Measurements from ENCODE around the gene KRT7.

The KRT7 gene

GRCh38 chr12:52266514-52266913, 33.5 kb downstream of the KRT7 start:
- TF ChIP-seq SUZ12 (IDR thresholded peaks at IDR 0.05; ENCODE audit: extremely low read depth, insufficient read depth, insufficient read length) = no peak
- TF ChIP-seq ZNF274 (IDR thresholded peaks at IDR 0.05; ENCODE audit: low read depth, low read length) = no peak
- TF ChIP-seq YY1 (IDR thresholded peaks at IDR 0.05; ENCODE audit: insufficient read depth, insufficient read length) = no peak
- no peak for DNase-seq (ENCODE audit: low read depth, low spot score)
- Histone ChIP-seq H3K36me3 (ENCODE audit: insufficient read depth, insufficient read length, low read length) (no peaks in the 10 kb centered on the region), H3K27me3 (ENCODE audit: insufficient read depth, insufficient read length) (no peaks in the 10 kb centered on the region), H3K9ac (ENCODE audit: insufficient read length, low read depth) (no peak overlapping the region), H3K9me3 (ENCODE audit: insufficient read depth, low read length) (peaks cover 19% of the 10 kb centered on the region; the same call in 1 of the 2 replicates), H3K4me1 (ENCODE audit: insufficient read depth, insufficient read length) (peaks cover 2% of the 10 kb centered on the region), H3K4me3 (ENCODE audit: insufficient read length, low read depth) (no peak overlapping the region)

DNA sequence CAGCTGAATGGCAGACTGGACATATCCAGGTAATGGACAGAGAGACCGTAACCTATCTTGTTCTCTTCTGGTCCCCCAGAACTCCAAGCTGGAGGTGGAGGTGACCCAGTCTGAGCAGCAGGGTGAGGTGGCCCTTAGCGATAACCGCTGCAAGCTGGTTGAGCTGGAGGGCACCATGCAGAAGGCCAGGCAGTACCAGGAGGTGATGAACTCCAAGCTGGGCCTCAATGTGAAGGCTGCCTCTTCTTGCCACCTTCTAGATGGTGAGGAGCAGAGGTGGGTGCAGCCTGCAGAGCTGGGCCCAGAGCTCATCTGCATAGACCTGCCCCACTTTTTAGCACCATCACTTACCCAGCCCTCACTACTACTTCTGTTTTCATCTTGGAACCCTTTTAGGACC, 34.2 kb downstream of the KRT7 start:
- H3K36me3 ChIP-seq (ENCODE audit: insufficient read depth, insufficient read length, low read length) = no peaks in the 10 kb centered on the region
- H3K4me3 ChIP-seq (ENCODE audit: insufficient read length, low read depth) = no peak overlapping the region
- TF ChIP-seq SUZ12 (IDR thresholded peaks at IDR 0.05; ENCODE audit: extremely low read depth, insufficient read depth, insufficient read length) = no peak
- no peak for TF ChIP-seq YY1 (IDR thresholded peaks at IDR 0.05; ENCODE audit: insufficient read depth, insufficient read length)
- no peak for TF ChIP-seq ZNF274 (IDR thresholded peaks at IDR 0.05; ENCODE audit: low read depth, low read length)
- H3K9ac ChIP-seq (ENCODE audit: insufficient read length, low read depth) = no peak overlapping the region
- no peaks in the 10 kb centered on the region for H3K27me3 ChIP-seq (ENCODE audit: insufficient read depth, insufficient read length)
- DNase-seq (ENCODE audit: low read depth, low spot score) = no peak
- H3K4me1 ChIP-seq (ENCODE audit: insufficient read depth, insufficient read length) = no peaks in the 10 kb centered on the region
- peaks cover 12% of the 10 kb centered on the region; the same call in 1 of the 2 replicates for H3K9me3 ChIP-seq (ENCODE audit: insufficient read depth, low read length)

DNA sequence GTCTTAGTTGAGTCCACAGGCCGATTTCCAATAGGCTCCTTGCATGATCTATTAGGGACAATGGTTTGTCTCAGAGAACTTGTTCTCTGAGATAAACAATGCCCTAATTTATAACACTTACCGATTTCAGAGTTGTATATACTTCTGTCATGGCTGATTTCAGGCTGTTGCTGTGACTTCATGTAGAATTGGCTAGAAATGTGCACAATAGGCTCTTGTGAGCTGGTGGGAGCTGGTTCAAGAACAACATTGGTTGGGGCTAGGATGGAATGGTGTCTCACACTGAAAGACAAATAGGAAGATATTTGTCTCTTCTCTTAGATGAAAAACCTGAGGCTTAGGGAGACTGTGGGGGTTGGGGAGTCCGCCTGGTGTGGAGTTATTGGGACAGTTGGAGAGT, 34.7 kb downstream of the KRT7 start:
- no peak for DNase-seq (ENCODE audit: low read depth, low spot score)
- no peaks in the 10 kb centered on the region for H3K36me3 ChIP-seq (ENCODE audit: insufficient read depth, insufficient read length, low read length)
- TF ChIP-seq ZNF274 (IDR thresholded peaks at IDR 0.05; ENCODE audit: low read depth, low read length) = no peak
- no peak for TF ChIP-seq YY1 (IDR thresholded peaks at IDR 0.05; ENCODE audit: insufficient read depth, insufficient read length)
- no peak for TF ChIP-seq SUZ12 (IDR thresholded peaks at IDR 0.05; ENCODE audit: extremely low read depth, insufficient read depth, insufficient read length)
- no peaks in the 10 kb centered on the region for H3K4me1 ChIP-seq (ENCODE audit: insufficient read depth, insufficient read length)
- H3K9me3 ChIP-seq (ENCODE audit: insufficient read depth, low read length) = peaks cover 7% of the 10 kb centered on the region; the same call in 1 of the 2 replicates
- H3K9ac ChIP-seq (ENCODE audit: insufficient read length, low read depth) = no peak overlapping the region
- no peak overlapping the region for H3K4me3 ChIP-seq (ENCODE audit: insufficient read length, low read depth)
- H3K27me3 ChIP-seq (ENCODE audit: insufficient read depth, insufficient read length) = no peaks in the 10 kb centered on the region

GRCh38 chr12:52268212-52268611, 35.2 kb downstream of the KRT7 start:
- DNase-seq (ENCODE audit: low read depth, low spot score) = no peak
- H3K4me1 ChIP-seq (ENCODE audit: insufficient read depth, insufficient read length) = no peaks in the 10 kb centered on the region
- TF ChIP-seq YY1 (IDR thresholded peaks at IDR 0.05; ENCODE audit: insufficient read depth, insufficient read length) (no peak), SUZ12 (IDR thresholded peaks at IDR 0.05; ENCODE audit: extremely low read depth, insufficient read depth, insufficient read length) (no peak), ZNF274 (IDR thresholded peaks at IDR 0.05; ENCODE audit: low read depth, low read length) (no peak)
- no peaks in the 10 kb centered on the region for H3K27me3 ChIP-seq (ENCODE audit: insufficient read depth, insufficient read length)
- no peaks in the 10 kb centered on the region for H3K36me3 ChIP-seq (ENCODE audit: insufficient read depth, insufficient read length, low read length)
- no peak overlapping the region for H3K4me3 ChIP-seq (ENCODE audit: insufficient read length, low read depth)
- no peak overlapping the region for H3K9ac ChIP-seq (ENCODE audit: insufficient read length, low read depth)
- peaks cover 2% of the 10 kb centered on the region; the same call in 1 of the 2 replicates for H3K9me3 ChIP-seq (ENCODE audit: insufficient read depth, low read length)

GRCh38 chr12:52270541-52271070, 37.6 kb downstream of the KRT7 start:
- no peaks in the 10 kb centered on the region for H3K27me3 ChIP-seq (ENCODE audit: insufficient read depth, insufficient read length)
- H3K36me3 ChIP-seq (ENCODE audit: insufficient read depth, insufficient read length, low read length) = no peaks in the 10 kb centered on the region
- no peak for DNase-seq (ENCODE audit: low read depth, low spot score)
- H3K9ac ChIP-seq (ENCODE audit: insufficient read length, low read depth) = no peak overlapping the region
- TF ChIP-seq YY1 (IDR thresholded peaks at IDR 0.05; ENCODE audit: insufficient read depth, insufficient read length) (no peak), ZNF274 (IDR thresholded peaks at IDR 0.05; ENCODE audit: low read depth, low read length) (no peak), SUZ12 (IDR thresholded peaks at IDR 0.05; ENCODE audit: extremely low read depth, insufficient read depth, insufficient read length) (no peak)
- no peaks in the 10 kb centered on the region for H3K9me3 ChIP-seq (ENCODE audit: insufficient read depth, low read length)
- no peaks in the 10 kb centered on the region for H3K4me1 ChIP-seq (ENCODE audit: insufficient read depth, insufficient read length)
- H3K4me3 ChIP-seq (ENCODE audit: insufficient read length, low read depth) = no peak overlapping the region

DNA sequence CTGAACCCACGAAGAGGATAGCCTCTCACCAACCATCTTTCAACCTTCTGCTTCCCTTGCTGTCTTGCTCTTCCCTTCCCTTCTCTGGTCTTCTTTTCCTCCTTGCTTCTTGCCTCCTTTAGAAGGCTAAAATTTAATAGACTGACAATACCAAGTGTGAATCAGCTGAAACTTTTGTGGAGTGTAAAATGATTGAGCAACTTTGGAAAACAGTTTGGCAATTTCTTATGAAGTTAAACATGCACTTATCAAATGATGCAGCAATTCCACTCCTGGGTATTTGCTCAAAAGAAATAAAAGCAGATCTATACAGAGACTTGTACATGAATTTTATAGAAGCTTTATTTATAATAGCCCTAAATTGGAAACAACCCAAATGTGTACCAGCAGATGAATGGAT, 38.1 kb downstream of the KRT7 start:
- Histone ChIP-seq H3K4me1 (ENCODE audit: insufficient read depth, insufficient read length) (no peaks in the 10 kb centered on the region), H3K9ac (ENCODE audit: insufficient read length, low read depth) (no peak overlapping the region), H3K4me3 (ENCODE audit: insufficient read length, low read depth) (no peak overlapping the region), H3K36me3 (ENCODE audit: insufficient read depth, insufficient read length, low read length) (no peaks in the 10 kb centered on the region), H3K27me3 (ENCODE audit: insufficient read depth, insufficient read length) (no peaks in the 10 kb centered on the region), H3K9me3 (ENCODE audit: insufficient read depth, low read length) (no peaks in the 10 kb centered on the region)
- no peak for TF ChIP-seq YY1 (IDR thresholded peaks at IDR 0.05; ENCODE audit: insufficient read depth, insufficient read length)
- TF ChIP-seq ZNF274 (IDR thresholded peaks at IDR 0.05; ENCODE audit: low read depth, low read length) = no peak
- TF ChIP-seq SUZ12 (IDR thresholded peaks at IDR 0.05; ENCODE audit: extremely low read depth, insufficient read depth, insufficient read length) = no peak
- no peak for DNase-seq (ENCODE audit: low read depth, low spot score)

- no peak within 1 kb of the TSS for H3K9ac ChIP-seq (ENCODE audit: insufficient read length, low read depth)
- no peaks in the 10 kb centered on the region for H3K9me3 ChIP-seq (ENCODE audit: insufficient read depth, low read length)
- H3K4me1 ChIP-seq (ENCODE audit: insufficient read depth, insufficient read length) = peaks cover 3% of the 10 kb centered on the region
- no peaks in the 10 kb centered on the region for H3K36me3 ChIP-seq (ENCODE audit: insufficient read depth, insufficient read length, low read length)
- H3K27me3 ChIP-seq (ENCODE audit: insufficient read depth, insufficient read length) = peaks cover 16% of the 10 kb centered on the region
- no peak for DNase-seq (ENCODE audit: low read depth, low spot score)
- no peak within 1 kb of the TSS for H3K4me3 ChIP-seq (ENCODE audit: insufficient read length, low read depth)
- TF ChIP-seq YY1 (IDR thresholded peaks at IDR 0.05; ENCODE audit: insufficient read depth, insufficient read length) = no peak
- TF ChIP-seq SUZ12 (IDR thresholded peaks at IDR 0.05; ENCODE audit: extremely low read depth, insufficient read depth, insufficient read length) = no peak
- TF ChIP-seq ZNF274 (IDR thresholded peaks at IDR 0.05; ENCODE audit: low read depth, low read length) = no peak
These were observed 41.6 kb downstream of the KRT7 start, which contains the start of gene KRT86 for GRCh38 chr12:52274521-52275120. KRT86 (plus strand) TSS chr12:52274645; CDS start chr12:52301917, 27,272 bp downstream.
